ENCODE measurements around the gene MSI2. TPM values are rescaled to one million over a fixed set of nuclear protein-coding genes. Genes with fewer than 3 reads are reported as not detected.

MSI2 gene
- total RNA-seq, 1 donor from 2014 or later, result 54.9 TPM

DNA sequence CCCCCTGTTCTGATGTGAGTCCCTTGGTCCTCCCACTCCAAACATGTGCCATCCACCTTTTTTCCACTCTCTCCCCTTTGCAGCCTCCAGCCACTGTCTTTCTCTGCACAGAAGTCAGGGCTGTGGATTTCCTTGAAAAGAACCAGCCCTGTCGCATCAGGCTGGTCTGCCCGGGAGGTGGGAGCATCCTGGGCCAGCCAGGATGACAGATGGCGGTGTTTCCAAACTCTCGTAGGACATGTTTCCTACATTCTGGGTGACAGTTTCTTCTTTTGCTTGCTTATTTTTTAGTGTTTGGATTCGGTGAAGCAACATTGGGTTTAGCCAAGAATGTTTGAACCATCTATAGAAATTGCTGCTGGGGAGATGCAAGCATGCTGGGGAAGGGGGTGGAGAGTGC, 388.0 kb downstream of the MSI2 start:
- DNase-seq, result no peak

DNA sequence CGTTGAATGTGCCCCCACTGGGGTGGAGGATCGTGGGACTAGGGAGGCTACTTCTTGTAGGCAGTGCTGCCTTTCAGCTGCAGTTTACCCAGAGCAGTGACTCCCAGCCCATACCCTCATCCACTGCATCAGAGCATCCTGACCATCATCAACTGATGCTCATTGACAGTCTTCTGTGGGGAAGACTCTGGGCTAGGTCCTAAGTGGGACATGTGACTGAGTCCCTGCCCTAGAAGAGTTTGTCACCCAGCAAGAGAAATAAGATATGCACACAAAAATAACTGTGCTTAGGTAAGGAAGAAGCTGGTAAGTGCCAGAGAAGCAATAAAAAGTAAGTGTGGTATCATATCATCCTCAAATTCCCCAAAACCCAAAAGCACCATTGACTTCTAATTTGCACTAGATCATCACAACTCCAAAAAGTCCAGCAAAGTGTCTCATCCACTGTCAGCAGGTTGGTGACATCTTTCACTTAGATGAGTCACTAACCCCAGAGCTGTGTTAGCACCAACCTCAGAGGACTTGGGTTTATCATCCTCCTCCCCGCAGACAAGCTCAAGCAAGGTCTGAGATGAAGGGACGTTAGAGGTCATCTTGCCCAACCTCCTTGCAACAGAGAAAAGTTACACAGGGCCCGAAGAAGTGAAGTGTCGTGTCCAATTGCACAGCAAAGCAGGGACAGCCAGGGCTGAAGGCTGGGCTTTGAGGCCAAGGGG, 389.8 kb downstream of the MSI2 start:
- no peak for DNase-seq

DNA sequence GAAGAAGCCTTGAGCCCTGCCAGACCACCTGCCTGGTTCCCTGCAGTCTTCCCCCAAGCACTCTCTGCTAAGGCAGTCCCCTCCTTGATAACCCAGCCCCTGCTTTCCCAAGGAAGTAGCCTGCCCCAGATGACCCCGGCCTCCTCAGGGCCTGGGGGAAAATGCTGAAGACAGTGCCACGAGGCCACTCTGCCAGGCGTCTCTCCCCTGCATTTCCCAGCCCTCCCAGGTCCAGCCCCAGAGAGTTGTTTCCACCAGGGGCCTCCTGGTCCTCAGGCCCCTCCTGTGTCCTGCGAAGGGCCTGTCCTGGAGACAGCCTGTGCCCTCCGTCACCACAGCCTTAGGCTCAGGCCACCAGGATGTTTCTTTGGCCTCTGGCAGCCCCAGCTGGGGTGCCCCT, 392.4 kb downstream of the MSI2 start:
- no peak for DNase-seq

DNA sequence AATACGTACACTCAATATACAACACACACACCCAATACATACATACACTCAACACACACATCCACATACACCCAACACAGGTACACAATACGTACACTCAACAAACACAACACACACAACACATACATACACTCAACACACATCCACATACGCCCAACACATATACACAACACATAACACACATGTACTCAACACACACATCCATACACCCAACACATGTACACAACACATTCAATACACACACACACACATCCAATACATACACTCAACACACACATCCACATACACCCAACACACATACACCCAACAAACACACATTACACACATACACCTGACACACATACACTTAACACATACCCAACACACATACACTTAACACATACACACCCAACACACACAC, 392.9 kb downstream of the MSI2 start:
- DNase-seq, result no peak

DNA sequence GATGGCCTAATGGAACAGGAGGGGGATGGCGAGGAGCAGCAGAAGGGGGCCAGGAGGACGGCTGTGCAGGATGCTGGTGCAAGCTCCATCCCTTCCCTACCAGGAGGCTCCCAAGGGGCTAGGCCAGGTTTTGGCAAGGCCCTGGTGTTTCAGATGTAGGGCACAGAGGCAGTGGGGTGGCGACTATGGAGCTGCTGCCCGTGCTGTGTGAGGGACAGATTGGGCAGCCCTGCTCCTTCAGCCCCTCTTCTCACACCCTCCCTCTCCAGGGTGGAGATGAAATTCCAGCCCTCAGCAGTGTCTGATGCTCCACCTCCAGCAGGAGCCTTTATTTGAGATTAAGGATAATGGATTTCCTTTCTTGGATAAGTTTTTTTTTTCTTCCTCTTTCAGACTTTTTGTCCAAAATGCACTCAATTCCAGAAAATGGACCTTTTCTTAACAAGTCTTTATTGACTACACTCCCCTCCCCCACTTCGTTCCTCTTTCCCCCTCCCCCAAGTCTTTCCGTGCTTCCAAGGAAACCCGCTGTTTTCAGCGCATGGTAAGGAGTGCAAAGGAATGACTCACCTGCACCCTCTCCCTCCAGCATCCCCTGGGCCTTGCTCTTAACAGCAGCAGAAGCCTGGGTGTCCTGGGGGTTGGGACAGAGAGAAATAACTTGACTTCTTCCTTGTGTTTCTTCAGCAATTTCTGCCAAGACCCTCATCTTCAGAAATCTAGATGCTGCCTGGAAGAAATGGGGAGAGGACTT, 393.6 kb downstream of the MSI2 start:
- no peak for DNase-seq

DNA sequence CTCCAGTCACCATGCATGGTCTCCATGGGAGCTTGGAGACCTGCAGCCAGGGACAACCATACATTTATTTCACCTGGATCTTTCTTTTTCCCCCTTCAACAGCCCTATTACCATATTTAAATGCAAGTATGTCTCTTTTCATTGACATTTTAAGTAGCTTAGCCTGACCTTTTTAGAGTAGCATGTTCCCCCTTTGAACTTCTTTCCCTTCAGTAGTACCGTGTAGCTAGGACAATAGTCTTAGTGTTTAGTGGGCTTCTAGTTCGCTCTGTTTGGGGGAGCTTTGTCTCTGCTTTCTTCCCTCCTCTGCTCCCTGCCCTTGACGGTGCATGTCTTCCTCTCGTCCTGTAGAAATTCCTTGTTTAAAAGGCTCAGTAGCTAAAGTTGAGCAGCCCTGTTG, 394.2 kb downstream of the MSI2 start:
- no peak for DNase-seq

DNA sequence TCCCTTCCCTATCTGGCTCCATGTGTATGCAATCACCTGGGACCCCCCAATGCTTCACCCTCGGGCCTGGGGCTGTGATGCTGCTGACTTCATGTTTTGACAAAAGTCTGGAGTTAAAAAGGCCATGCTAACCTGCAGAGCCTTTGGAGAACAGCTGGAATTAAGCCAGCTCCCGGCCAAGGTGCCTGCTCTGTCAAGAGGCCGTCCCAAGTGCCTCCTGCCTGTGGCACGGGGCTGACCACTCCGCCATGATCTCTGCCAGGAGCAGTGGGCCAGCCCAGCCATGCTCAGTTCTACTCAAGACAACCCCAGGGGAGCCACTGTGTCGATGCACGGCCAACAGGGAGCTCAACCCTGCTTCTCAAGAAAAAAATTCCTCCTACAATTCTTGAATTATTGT, 395.1 kb downstream of the MSI2 start:
- DNase-seq, result no peak

DNA sequence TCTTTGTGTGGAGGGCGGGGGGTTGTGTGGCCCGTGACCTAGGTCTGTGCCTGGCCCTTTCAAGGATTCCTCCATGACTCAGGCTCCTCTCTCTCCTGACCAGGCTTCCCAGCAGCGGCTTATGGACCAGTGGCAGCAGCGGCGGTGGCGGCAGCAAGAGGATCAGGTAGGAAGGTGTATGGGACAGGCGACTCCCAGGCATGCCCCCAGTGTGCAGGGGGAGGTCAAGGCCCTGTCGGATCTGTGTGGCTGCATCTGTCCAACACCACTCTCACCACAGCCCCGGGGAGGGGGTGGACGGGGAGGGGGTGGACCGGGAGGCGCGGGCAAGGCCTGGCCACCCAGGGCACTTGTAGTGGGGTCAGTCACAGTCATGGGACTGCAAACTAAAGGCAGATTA, 395.7 kb downstream of the MSI2 start:
- no peak for DNase-seq

DNA sequence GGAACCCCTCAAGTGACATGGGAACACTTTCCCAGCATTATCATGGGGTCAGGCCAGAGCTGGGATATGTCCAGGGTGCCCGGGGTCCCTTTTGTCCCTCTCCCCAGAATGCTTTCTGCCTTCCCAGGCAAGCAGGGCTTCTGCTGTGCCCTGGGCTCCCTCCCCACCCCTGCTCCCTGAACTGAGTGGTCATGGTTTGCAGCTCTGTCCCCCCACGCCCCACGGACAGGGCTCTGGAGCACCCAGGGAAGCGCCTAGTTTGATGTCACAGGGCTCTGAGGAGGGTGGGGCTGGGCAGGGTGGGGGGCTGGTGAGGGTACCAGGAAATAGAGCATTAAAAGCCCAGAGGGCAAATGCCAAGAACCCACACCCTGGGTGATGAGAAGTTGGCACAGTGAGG, 396.5 kb downstream of the MSI2 start:
- DNase-seq, result no peak

DNA sequence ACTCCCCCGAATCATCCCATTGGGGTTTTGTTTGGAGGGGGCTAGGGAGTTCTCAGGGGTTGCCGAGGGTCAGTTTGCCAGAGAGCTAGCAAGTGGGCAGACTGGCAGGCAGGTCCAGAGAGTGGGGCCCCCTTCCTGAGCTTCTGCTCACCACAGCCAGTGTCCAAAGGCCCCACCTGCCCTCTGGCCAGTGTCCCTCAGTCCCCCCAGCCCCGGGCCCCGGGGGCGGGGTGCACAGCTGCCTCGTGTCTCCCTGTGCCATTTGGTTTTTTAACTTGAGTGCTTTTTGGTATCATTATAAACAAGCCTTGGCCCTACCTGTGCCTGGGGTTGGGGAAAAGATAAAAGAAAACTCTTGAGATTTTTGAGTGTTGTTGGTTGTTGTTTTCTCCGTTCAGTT, 397.0 kb downstream of the MSI2 start:
- no peak for DNase-seq

DNA sequence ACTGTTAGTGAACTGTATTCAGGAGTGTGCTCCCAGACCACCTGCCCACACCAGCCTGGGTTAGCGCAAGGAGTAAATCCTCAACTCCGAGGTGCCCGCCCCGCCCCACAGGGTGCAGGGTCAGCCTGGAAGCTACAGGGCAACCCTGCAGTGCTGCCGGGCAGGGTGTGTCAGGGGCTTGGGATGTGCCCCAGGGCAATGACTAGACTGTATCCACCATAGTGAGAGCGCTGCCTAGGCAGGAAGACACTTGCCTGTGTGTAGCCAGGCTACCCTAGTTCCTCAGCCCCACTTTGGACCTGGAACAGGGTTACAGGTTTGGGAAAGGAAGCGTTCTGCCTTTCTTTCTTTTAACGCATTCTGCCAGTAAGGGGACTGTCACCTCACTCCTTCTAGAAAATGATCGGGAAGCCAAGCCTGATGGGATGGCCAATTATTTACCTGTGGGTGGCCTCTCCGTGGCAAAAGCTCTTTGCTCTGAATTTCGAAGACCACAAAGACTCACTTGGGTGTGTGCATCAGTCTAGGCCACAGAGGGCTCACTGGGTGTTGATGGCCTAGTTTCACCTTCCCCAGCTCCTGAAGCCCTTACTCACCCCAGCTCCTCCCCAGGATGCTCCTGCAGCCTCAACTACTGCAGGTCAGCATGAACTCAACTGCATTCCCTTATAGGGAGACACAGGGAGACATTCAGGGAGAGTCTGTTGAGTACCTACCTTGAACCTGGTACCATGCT, 397.9 kb downstream of the MSI2 start:
- DNase-seq, result no peak

DNA sequence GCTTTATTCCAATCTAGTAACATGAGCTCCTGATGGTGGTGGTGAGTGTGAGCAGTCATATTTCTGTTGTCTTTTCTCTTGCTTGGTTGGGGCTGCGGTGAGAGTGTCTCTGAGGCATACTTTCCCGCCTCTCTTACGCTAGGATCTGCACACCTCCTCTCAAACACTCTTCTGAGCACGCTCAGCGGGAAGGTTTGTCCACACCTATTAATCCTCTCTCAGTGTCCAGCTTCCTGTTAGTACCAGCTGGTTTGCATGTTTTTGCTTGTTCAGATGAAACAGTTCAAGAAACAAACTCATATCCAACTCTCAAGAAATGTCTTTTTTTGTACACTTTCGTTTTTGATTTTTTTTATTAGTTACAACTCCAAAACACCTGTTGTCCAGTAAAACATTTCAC, 399.2 kb downstream of the MSI2 start:
- DNase-seq, result no peak

DNA sequence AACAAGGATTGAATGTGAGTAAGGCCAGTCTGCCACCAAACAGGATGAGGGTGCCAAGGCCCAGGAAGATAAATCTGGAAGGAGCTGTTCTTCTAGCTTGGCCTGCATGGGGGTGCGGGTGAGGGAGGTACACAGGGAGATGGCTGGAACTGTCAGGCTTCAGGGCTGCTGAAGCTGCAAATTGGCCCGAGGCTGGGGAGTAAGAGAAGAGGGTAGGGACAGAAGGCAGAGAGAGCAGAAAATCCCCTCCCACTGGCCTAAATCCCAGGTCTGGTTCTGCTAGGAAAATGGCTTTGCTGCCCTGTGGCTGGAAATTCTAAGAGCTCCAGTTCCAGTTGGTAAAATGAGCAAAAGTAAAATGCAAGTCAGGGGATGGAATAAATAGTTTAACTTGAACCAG, 400.9 kb downstream of the MSI2 start:
- no peak for DNase-seq

DNA sequence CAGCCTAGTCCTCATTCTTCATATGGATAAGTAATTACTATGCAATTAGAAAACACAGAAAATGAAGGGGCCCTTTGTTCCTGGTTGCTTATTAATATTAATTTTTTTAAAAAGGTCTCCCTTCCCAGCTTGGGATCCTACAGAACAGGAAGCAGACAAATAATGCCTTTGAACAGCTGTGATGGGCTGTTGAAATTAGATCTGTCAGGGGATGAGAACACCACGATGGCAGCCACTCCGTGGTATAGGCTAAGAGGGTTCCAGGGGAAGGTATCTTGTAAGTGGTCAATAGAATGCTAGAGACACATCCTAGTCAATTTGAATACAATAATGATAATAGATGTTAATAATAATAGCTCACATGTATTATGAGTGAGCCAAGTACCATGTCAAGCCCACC, 405.7 kb downstream of the MSI2 start:
- peak; percentile 78 for DNase-seq

DNA sequence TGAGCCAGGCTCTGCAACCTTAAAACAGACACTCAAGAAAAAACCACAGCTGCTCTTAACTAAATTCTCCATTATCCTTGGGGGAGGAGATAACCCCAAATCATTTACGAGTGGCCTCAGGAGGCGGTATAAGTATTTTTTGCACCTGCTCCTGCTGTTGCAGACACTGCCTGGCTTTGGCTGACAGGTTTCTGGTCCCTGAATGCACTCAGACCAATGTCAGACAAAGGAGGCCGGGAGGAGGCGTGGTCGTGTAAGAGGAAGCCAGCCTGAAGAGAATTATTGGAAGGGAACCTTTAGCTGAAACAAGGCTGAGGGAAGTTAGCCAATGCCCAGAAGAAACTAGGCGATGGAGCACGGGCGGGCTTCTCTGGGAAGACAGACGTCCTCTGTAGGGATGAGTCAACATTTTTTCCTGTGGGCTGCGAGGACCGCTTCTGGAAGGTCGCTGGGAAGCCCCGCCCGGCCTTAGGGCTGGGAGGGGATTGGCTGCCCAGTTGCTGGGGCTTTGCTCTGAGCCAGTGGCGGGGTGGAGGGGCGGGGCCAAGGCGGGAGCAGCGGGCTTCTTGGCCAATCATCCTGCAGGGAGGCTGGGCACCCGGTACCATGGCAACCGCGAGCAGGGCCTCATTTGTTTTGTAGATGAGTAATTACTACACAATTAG, 406.5 kb downstream of the MSI2 start:
- peak; percentile 98 for DNase-seq

DNA sequence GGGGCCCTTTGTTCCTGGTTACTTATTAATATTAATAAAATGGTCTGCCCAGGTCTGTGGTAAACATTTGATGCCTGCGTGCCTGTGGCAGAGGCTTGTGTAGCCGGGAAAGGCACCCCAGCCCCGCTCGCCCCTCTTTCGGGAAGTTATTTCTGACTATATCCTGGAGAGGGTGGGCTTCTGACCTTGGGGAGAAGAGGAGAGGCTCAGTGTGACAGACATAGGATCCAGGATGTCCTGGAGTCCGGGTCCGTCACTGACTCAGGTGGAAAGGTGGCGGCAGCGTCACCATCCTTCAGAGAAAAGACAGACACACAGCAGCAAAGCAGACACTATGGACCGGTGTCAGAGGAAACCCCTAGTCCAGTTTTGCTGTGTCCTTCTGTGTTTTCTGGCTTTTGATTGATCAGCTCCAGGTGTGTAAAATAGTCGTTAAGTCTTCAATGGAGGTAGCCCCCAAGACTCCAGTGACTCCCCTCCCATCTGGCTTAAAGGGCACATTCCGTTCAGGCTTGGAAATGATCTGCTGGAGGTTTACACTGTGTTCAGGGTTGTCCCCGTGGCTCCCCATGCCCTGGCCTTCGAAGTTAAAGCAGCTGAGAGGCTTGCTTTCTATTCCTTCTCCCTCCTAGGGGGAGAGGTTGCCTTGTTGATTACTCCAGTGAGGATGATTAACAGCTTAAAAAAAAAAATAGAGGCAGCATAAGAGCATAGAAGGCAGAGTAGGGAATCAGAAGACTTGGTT, 407.2 kb downstream of the MSI2 start:
- peak; percentile 15 for DNase-seq

DNA sequence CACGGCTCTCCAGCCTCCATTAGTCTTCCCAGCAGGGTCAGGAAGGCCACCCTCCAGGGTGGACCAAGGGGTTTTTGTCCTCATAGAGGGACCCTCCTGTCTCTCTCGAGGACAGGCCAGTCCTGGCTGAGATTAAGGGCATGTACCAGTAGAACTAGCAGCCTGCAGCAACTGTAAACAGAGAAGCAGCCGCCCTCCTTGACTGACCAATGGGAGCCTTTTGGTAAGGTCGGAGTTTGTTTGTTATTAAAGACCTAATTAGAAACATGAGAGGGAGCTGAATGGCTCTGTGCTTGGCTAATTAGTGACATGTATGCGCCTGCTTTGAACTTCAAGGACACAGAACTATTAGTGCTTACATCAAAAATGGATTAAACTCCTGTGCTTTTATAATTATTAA, 408.8 kb downstream of the MSI2 start:
- no peak for DNase-seq

DNA sequence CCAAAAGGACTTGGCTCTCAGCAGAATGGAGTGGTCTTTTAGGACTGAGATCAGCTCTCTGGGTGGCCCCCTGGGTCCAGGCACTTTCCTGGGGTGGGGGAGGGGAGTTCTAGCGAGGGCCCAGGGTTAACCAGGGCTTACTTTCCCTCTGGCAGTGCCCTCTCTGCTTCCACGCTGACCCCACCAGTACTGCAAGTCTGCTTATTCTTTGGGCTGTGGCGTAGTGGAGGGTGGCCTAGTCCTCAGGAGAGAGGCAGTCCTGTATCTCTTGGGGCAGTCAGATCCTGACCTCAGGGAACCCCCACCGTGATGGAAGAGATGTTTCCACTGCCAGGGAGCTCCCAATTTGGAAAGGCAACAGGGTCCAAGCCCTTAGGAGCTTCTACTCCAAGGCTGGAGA, 409.4 kb downstream of the MSI2 start:
- DNase-seq, result no peak

DNA sequence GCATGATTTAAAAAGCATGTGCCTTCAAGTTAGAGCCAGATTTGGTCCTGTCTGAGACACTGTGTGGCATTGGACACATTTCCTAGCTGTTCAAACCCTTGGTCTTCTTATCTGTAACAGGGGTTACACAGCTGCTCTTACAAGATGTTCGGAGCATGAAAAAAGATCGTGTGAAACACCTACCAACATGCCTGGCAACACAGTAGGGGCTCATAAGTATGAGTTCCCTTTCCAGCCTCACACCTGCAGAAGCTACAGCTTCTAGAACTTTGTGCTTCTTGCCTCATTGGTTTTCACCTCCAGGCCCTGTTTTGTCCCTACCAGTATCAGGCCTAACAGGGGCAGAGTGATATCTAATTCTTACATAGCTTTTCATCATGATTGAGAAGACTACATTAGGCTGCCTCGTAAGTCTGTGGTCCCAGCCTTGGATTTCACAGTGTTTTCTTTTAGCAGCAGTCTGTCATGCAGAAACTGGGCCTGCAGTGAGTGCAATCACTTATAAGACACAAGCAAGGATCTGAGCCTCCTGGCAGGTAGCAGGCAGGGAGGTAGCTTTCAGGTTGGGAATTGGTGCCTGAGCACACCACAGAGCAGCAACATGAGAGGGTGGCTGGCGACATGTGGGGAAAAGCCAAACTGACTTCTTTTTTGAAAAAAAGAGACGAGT, 410.0 kb downstream of the MSI2 start:
- DNase-seq, result no peak

DNA sequence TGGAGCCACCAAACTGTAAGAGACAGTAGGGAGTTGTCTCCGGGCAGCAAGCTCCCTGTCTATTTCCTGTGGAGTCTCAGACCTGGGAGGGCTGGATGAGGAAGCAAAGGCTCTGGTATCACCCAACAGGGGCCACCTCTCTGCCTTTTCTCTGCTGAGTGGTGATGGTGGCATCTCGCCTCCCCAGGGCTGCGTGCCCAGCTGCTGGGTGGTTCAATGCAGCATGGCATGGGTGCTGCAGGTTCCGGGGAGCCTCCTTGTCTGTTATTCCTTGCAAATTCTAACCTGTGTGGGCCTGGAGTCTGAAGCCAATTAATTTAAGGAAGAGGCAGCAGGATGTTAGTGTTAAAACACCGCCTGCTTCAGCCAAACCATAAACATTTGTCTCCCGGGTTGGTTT, 410.6 kb downstream of the MSI2 start:
- DNase-seq, result no peak

DNA sequence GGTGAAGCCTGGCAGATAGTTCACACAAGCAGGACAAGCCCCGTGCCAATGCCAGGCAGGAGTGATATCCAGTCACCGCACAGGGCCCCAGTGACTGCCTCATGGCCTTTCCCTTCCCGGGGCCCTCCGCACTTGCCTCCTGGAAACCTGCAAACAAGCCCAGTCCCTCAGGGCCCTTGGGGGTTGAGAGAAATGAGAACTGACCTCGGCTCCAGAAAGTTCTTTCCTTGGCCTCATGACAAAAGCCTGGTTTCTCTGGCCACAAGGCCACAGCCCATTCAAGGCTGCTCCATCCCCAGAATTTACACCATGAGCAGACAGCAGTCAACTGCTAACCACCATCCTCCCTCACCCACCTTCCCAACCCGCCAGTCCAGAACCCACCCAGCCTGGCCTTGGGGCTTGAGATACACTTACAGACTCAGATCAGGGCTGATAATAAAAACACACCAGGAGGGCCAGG, 411.2 kb downstream of the MSI2 start:
- no peak for DNase-seq
